Epithelial cell of proximal tubule (primary cell): ENCODE data around the gene MXRA7. TPM values are rescaled to one million over a fixed set of nuclear protein-coding genes. Genes with fewer than 3 reads are reported as not detected.
"Not testable (repeated sequence)": the region's sequence is repeated elsewhere in the genome, so short reads cannot be mapped to it uniquely, and the experiment has no call there.

Source experiments
- DNase-seq: peaks from one replicate; pipeline ENCODE4 v3.0.0-alpha.2; 2011; ENCODE audit warnings: low read depth
- H3K4me3 ChIP-seq: 2 replicates; pipeline ENCODE4 v1.5.1; 2011; ENCODE audit warnings: low read depth, mild to moderate bottlenecking, low read length
- total RNA-seq: library from RNA; depleted of rRNA; stranded (reverse); fragments of >200 nt; gene quantifications from 2 replicates; pipeline ENCODE4 v1.2.3, GENCODE V29; 2015
- TF ChIP-seq, protein P1 (sequence below): conservative IDR thresholded peaks from 2 replicates; pipeline ENCODE4 v1.5.1; 2012; ENCODE audit warnings: low read depth, mild to moderate bottlenecking, low read length

The MXRA7 gene
- total RNA-seq, 1 donor from 2014 or later: 167 TPM

DNA sequence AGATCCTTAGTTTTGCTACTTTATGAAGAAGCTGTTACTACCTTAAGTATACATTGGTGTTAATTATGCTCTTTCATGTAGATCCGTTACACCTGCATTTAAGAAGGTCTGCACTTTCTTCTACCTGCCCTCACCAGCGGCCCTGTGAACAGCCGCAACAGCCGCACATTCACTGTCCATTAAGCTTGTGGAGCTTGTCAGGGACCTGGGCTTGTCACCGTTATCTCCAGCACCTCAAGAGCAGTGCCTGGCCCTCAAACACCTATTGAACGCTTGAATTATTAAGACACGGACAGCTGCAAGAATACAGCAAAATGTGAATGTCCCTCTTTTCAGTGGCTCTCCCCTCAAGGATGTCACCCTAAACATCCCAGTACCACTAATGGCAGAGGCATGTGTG is 3.0 kb upstream of the MXRA7 start:
- no peak overlapping the region for H3K4me3 ChIP-seq
- TF ChIP-seq, protein P1, sequence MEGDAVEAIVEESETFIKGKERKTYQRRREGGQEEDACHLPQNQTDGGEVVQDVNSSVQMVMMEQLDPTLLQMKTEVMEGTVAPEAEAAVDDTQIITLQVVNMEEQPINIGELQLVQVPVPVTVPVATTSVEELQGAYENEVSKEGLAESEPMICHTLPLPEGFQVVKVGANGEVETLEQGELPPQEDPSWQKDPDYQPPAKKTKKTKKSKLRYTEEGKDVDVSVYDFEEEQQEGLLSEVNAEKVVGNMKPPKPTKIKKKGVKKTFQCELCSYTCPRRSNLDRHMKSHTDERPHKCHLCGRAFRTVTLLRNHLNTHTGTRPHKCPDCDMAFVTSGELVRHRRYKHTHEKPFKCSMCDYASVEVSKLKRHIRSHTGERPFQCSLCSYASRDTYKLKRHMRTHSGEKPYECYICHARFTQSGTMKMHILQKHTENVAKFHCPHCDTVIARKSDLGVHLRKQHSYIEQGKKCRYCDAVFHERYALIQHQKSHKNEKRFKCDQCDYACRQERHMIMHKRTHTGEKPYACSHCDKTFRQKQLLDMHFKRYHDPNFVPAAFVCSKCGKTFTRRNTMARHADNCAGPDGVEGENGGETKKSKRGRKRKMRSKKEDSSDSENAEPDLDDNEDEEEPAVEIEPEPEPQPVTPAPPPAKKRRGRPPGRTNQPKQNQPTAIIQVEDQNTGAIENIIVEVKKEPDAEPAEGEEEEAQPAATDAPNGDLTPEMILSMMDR: no peak
- DNase-seq: no peak

DNA sequence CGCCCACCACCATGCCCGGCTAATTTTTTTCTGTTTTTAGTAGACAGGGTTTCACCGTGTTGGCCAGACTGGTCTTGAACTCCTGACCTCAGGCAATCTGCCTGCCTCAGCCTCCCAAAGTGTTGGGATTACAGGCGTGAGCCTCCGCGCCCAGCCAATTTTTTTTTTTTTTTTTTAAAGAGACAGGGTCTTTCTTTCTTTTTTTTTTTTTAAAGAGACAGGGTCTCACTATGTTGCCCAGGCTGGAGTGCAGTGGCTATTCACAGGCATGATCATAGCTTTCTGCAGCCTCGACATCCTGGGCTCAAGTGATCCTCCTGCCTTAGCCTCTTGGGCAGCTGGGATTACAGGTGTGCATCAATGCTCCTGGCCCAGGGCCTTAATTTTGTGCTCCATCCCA is 1.6 kb upstream of the MXRA7 start:
- not testable (repeated sequence) for DNase-seq, H3K4me3 ChIP-seq

DNA sequence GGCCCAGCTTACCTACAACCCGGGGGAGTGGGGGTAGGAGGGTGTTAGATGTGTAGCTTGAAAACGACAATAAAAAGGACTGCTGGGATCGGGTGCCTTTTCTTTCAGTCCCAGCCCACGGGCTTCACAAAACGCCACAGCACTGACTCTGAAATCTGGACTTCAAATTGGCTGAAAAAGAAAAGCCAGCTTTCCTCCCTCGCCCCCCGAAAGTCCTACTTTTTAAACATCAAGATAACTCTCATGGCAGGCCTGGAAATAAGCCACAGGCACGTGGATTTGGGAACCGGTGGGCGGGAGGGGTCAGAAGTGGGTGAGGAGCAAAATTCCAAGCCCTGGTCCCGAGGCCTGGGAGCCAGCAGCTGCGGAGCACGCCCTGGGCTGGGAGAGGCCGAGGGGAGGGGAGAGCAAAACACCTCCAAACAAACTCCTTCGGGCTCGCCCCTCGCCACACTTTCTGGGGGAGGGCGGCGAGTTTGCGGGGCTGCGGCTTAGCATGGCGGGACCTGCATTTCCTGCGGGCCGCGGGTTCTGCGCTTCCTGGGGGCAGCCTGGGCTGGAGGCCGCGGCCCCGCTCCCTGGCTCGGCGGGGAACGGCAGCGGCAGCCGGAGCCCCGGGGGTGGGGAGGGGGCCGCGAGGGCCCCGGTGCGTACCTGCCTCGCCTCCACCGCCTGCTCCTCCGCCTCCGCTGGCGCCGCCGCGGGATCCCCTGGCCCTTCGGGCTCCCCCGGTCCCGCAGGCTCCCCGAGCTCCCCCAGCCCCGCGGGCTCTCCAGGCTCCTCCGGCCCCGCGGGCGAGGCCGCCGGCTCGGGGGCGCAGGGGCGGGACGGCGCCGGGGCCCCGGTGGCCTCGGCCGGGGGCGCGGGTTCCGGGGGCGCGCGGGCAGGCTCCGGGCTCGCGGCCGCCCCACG is 558 bp downstream of the MXRA7 start:
- peak overlapping the region; percentile 73 for H3K4me3 ChIP-seq
- not testable (repeated sequence) for DNase-seq

DNA sequence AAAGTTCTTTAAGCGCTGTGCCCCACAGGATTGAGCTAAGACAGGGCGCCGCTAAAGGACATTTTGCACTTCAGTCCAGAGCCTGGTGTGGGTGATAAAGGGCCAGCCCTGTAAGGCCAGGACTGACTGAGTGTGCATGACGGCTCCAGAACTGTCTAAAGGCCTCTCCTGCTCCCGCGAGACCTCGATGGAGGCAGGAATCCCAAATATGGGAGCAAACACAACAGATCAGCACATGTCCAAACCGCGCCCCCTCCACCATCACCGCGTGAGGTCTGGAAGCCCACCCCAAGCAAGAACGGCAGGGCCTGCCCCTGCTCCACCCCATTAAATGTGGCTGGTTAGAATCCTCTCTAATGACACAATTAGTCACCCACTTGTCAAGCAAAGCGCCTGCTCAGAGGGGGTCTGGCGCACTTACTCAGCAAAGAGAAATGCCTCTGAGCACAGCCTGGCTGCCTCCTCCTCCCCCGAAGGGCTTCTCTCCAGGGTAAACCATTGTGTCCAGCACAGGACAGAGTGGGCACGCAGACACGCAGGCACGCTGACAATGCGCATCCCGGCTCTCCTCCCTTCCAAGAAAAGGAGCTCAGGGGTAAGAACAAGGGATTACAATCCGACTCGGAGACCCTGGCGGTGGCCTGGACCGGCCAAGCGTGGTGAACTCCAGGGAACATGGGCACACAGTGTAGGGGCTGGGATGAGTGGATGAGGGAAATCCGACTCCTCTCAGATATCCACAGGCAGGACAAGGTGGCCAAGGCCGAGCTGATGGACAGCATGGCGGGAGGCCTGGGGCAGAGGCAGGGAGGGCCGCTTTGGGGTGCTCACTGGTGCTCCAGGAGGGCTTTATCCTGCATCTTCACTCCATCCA is 1.5 kb downstream of the MXRA7 start:
- TF ChIP-seq, protein P1: no peak
- peak overlapping the region; percentile 73 for H3K4me3 ChIP-seq
- no peak for DNase-seq

DNA sequence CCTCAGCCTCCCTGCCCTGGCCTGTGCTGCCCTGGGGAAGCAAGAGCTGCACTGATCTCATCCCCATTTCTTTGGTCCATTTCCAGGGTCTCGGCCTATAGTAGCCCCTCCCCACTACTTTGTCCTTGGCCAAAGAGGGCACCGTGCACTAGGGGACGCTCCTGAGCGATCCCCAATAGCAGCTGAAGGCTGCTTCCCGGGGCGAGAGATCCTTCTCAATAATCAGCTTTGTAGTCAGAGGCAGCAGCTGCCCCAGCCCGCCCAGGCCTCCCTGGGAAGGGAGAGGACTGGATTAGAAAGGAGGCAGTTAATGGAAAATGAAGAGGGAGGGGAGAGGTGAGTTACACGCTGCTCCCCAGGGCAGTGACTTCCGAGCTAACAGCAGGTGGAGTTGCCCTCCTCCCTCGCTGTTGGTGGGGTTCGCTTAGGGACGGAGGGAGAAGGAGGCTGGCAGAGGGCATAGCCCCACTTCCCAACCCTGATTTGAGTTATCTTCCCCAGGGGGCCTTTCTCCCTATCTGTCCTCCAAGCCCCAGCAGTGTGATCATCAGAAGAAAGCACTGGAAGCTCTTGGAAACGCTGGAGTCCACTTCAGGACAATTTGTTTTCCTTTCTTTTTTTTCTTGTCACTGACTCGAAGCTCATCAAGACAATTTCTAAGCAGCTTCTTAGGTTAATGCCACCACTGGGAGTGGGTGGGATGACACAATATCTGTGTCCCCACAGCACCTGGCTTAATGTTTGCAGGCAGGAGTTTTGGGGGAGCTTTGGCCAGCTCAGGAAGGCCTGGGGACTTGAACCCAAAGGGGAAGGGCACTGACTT is 2.6 kb downstream of the MXRA7 start:
- TF ChIP-seq, protein P1: peak; percentile 35
- no peak for DNase-seq
- no peak overlapping the region for H3K4me3 ChIP-seq

DNA sequence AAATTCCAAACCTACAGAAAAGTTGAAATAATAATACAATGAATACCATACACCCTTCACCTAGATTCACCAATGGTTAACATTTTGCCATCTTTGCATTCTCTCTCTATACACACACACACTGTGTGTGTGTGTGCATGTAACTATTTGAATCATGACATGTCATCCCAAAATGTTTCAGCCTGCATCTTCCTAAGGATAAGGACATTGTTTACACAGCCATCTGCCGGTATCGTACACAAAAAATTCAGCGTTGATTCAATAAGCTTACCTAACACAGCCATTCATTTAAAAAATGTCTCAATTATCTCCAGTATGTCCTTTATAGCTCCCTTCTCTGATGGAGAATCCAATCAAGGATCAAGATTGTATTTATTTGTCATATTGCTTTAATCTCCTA is 3.9 kb downstream of the MXRA7 start:
- DNase-seq: no peak
- no peak overlapping the region for H3K4me3 ChIP-seq
- TF ChIP-seq, protein P1: no peak

DNA sequence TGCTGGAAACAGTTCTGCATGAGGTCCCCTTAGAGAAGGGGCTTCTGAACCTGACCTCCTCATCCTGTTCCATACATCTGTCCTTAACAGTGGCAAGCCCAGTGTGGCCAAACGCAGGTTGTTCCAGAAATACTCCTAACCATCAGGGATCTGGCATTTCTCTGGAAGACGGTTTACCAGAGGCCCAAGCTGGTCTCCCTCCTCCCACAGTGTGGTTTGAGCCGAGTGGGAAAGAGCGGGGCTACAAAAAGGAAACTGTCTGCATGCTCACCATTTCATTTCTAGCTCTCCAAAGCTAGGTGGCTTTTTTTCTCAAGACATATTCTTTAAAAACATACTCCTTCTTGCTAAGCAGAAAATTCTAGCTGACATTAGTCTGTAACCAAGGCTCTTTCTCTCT is 6.0 kb downstream of the MXRA7 start:
- DNase-seq: no peak
- TF ChIP-seq, protein P1: no peak
- H3K4me3 ChIP-seq: no peak overlapping the region
